ENCODE measurements around the gene ELFN2.

ELFN2 gene

DNA sequence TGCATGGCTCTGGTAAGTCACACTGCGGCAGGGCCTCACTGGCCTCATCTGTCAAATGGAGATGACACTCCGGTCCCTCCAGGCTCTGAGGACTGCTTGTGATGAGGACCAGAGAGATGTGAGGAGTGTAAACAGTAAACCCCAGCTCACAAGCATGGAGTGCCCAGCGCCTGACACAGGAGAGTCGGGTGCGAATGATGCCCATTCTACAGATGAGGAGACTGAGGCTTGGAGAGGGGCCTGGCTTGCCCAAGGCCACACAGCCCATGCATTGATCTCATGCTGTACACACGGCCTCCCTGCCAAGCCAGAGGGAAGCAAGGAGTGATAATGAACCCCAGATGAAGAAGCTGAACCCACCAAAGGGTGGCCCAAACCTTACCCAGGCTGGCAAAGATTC, 37.2 kb downstream of the ELFN2 start:
- no peak for DNase-seq (ENCODE audit: extremely low read depth in 1 of 2, low read depth in 1 of 2)

DNA sequence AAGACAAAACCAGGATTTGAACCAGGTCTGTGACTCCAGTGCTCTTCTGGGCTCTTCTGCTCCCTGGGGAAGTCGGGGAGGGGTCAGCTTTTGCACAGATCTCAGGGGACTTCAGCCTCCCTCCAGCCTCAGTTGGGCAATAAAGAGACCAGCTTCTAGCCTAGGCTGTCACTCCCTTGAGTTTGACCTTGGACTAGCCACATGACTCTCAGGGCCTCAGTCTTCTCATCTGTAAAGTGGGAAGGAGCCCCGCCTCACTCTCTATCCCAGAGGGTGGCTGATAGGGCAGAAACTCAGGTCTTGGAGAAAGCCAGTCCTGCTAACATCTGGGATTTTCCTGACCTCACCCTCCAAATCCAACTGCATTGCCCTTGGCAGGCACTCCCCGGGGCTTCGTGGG, 38.7 kb downstream of the ELFN2 start:
- no peak for DNase-seq (ENCODE audit: extremely low read depth in 1 of 2, low read depth in 1 of 2)

DNA sequence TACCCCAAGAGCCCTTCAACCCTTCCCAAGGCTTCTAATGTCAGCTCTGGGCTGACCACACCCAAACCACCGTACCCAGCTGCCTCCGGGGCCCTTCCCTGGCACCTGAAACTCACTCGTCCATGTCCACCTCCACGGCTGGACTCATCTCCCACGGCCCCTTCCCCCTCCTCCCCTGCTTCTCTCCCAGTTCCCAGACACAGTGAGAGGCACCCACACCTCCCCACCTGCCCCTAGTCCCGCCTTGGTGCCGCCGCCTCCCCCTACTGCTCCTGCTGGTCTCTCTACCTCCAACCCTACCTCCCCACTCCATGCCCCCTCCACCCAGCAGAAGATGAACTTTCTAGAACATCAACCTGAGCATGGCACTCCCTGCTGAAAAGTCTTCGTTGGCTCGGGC, 39.5 kb downstream of the ELFN2 start:
- DNase-seq (ENCODE audit: extremely low read depth in 1 of 2, low read depth in 1 of 2) = no peak

DNA sequence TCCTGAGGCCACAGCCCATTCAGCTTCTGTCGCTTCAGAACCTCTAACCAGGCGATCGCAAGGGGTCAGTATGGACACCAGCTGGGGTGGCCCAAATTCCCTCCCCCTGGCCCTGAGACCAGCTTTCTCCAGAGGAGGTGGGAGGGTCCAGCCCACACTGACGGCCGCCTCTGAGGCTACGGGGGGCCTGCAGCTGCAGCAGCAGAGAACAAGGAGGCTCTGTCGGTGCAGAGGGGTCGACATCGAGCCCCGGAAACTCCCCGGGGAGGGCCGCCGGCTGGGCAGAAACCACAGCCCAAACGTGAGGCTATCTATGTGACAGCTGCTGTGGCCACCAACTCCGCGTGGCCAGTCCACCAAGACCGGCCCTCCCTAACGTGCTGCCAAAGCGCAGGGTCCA, 40.8 kb downstream of the ELFN2 start:
- no peak for DNase-seq (ENCODE audit: extremely low read depth in 1 of 2, low read depth in 1 of 2)

DNA sequence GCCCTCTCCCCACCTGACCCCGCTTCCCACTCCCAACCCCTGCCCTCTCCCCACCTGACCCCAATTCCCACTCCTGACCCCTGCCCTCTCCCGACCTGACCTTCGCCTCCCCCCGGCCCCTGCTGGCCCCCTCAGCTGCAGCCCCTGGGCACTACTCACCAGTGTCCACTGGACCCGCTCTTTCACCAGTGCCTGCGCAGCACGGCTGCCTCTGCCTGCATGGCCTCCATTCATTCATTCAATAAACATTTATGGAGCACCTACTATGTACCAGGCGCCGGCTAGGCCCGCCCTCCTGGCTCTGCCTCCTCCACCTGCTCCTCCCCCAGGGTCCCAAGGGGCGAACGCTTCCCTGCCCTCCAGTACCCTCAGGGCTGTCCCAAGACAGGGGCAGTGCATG, 42.6 kb downstream of the ELFN2 start:
- DNase-seq (ENCODE audit: extremely low read depth in 1 of 2, low read depth in 1 of 2) = no peak

DNA sequence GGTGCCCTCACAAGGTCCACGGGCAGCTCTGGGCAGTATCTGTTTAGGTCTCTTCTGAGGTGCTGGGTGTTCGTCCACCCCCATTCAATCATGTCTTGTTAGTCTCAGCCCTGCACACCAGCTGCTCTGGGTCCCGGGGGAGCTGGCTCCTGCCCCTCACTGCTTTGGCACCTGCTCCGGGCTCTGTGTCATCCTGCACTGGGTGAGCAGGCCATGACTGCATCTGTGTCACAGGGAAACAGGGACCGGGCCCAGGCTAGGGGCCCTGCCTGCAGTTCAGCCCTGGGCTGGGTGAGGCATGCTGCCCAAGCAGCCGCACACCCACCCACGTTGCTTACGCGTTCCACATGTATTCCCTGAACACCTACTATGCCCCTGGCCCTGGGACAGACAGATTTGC, 43.9 kb downstream of the ELFN2 start:
- DNase-seq (ENCODE audit: extremely low read depth in 1 of 2, low read depth in 1 of 2) = no peak

DNA sequence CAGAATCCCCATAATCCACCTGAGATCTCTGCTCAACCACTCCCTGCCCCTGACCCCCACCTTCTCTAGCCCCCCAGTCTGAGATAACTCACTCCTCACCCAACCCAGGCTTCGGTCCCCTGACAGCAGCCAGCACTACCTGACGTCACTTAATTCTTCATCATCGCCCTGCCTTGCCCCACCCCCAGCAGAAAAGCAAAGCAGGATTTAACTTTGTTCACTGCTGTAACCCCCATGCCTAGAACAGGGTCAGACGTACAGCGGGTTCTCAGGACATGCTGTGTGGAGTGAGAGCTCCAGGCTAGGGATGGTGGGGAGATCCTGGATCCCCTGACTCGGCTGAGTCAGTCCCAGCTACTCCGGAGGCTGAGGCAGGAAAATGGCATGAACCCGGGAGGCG, 45.8 kb downstream of the ELFN2 start:
- no peak for DNase-seq (ENCODE audit: extremely low read depth in 1 of 2, low read depth in 1 of 2)

DNA sequence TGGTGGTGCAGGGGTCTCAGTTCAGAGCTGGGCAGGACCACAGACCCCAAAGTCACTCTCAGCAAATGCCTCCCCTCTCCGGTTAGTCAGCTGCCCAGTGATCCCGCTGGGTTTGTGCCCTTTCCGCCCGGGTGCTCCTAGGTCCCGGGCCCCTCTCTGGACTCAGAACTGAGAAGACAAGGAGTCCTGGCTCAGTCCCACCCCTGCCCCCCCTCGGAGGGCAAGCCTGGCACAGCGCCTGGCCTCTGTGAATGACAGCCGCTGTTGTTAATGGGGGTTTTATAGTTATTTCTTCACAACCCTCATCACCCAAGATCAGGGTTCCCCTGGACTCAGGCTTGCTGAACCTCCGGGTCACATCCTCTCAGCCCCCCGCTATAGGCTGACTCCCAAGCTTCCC, 47.6 kb downstream of the ELFN2 start:
- DNase-seq (ENCODE audit: extremely low read depth in 1 of 2, low read depth in 1 of 2) = no peak

DNA sequence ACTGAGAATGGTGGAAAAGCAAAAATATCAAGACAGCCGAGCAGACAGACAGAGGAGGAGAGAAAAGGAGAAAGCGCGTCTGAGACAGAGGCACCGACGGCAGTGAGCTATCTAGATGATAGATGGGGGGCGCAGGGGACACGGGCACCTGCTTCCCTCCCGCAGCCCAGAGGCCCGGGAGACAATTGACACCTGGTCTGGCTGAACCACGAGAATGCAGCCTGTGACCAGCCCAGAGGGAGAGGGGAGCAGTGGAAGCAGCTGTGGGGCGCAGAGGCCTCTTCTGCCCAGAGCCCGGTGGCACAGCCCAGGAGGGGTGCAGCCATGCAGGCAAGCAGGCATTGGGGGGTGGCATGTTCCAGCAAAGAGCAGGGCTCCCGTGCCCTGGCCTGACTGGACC, 48.2 kb downstream of the ELFN2 start:
- DNase-seq (ENCODE audit: extremely low read depth in 1 of 2, low read depth in 1 of 2) = no peak

DNA sequence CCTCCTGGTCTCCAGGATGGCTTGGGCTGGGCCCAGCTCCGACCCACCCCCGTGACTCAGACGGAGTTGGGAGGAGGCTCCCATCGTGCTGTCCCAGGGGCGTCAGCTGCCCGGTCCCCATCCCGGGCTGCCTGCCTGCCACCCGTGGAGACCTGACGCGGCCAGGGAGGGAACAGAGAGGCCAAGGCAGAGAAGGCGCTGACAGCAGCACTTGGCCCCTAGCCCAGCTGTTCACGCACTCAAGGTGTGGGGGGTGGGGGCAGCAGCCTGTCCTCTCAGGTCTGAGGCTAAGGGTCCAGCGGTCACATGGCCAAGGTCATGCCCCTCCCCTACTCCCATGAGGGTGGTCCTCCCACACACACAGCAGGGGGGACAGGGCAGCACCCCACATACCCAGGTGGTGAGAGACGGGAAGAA, 48.6 kb downstream of the ELFN2 start:
- DNase-seq (ENCODE audit: extremely low read depth in 1 of 2, low read depth in 1 of 2) = no peak

DNA sequence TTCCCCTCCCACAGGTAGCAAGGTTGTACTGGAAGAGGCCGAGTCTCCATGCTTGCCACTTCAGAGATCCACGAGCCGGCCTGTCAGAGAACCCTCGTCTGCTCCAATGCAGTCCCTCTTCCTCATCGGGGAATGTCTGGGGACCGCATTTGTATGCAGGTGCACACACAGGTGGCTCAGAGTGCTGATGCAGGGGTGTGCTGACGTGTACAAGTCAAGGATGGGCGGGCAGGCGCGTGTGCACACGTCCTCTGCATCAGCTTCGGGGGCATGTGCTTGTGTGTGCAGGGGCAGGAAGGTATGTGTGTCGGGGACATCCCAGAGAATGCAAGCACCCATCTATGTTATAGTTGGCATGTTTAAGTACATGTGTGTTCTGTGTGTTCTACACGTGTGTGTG, 49.4 kb downstream of the ELFN2 start:
- no peak for DNase-seq (ENCODE audit: extremely low read depth in 1 of 2, low read depth in 1 of 2)

DNA sequence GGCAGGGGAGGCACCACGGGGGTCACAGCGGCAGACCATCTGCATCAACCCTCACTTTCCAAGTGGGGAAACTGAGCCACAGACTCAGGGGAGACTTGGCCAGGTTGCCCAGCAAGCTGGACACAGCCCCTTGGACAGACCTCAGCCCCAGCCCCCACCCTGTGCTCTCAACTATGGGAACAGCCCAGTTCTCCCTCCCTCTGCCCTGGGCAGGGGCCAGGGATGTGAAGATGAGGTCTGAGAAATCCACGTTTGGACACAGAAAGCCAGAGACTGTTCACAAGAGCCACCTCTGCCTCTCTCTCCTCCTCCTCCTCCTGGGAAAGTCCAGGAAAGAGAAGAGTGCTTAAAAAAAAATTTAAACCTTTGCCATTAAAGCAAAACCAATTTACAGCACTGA, 50.1 kb downstream of the ELFN2 start:
- no peak for DNase-seq (ENCODE audit: extremely low read depth in 1 of 2, low read depth in 1 of 2)

DNA sequence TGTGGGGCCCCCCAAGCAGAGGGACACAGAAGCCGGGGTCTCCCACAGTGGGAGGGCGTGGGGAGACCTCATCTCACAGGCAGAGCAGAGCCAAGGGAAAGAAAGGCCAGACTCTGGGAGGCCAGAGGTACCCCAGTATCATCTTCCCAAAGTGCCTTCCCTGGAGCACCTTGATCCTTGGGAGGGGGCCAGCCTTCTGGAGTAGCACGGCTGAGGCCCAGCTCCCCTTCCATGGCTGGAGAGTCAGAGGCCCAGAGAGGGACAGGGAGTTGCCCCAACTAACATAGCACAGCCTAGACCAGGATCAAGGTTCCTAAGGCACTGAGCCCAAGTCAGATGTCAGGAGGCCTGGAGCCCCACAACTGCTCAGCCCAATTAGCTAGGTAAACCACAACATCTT, 50.6 kb downstream of the ELFN2 start:
- DNase-seq (ENCODE audit: extremely low read depth in 1 of 2, low read depth in 1 of 2) = no peak

DNA sequence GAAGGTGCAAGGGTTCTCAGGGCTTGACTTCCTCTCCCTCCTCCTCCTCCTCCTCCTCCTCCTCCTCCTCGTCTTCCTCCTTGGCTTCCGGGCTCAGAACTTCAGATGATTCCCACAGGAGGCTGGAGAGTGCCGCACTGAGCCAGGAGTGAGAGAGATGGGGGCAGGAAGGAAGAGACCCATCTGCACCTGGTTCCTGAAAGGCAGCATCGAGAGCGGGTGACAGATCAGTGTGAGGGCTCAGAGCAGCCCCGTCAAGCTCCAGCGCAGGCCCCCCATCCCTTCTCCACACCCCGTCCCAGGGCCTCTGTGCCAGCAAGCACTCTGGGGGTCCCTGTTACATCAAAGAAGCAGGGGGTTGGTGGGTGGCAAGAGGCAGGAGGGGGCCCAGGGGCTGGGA, 51.5 kb downstream of the ELFN2 start:
- no peak for DNase-seq (ENCODE audit: extremely low read depth in 1 of 2, low read depth in 1 of 2)

DNA sequence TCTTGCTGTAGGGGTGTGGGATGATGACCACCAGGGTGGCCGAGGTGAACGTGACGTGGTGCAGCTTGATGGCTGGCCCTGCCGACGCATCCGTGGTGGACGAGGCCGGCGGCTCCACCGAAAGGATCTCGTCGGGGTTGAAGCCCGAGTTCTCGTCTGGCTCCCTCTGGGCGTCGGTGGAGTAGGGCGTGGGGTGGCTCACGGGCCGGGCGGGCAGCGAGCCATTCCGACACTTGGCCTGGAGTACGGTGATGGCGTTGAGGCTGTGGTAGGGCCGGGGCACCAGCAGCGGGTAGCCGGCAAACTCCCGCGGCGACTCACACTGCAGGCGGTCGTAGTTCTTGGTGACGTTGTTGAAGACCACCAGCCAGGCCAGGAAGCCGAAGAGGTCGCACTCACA, 52.7 kb downstream of the ELFN2 start:
- no peak for DNase-seq (ENCODE audit: extremely low read depth in 1 of 2, low read depth in 1 of 2)

DNA sequence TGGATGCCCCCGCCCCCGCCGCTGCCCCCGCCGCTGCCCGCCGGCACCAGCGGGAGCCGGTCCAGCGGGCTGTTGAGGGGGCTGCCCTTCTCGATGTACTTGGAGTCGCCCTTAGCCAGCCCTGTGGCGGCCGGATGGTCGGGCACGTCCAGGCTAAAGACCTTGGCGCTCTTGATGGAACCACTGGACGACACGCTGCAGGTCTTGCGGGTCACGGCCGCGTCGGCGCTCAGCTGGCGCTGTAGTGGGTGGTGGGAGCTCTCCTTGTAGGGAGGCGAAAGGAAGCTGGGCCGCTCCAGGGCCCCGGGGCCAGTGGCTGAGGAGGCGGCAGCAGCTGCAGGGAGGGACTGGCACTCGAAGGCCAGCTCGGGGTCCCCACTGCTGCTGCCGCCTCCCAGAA, 53.8 kb downstream of the ELFN2 start:
- no peak for DNase-seq (ENCODE audit: extremely low read depth in 1 of 2, low read depth in 1 of 2)

DNA sequence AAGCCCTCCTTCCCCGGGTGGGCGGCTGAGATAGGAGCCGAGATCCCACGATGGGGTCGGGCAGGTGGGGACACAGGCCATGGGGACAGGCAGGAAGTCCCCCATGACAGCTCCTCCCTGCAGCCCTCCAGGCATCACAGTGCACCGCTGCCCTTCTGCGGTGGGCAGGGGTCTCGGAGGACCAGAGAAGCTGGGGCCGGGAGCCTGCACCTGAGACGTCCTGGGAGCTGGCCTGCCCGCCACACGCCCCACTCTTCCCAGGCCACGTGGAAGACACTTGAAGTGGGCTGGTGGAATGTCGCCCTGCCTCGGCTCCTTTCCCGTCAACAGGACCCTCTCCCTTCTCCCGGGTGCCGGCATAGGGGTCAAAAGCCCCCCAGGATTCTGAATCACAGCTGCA, 55.4 kb downstream of the ELFN2 start:
- no peak for DNase-seq (ENCODE audit: extremely low read depth in 1 of 2, low read depth in 1 of 2)

DNA sequence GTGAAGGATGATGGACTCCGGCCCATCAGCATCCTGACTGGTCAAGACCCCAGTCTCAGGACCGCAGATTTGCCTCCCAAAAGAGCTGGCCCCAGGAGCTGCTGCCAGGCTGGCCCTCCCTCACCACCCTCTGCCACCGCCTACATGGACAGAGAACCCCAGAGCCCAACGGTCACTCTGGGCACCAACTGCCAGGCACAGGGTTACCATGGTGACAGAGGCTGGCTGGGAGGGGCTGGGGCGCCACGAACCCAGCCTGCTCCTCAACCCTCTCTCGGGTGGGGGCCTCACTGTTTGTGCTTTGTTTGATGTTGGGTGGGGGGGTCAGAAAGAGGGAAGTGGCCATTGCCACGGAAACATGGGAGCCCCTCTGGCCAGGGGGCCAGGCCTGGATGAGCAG, 55.8 kb downstream of the ELFN2 start:
- no peak for DNase-seq (ENCODE audit: extremely low read depth in 1 of 2, low read depth in 1 of 2)

DNA sequence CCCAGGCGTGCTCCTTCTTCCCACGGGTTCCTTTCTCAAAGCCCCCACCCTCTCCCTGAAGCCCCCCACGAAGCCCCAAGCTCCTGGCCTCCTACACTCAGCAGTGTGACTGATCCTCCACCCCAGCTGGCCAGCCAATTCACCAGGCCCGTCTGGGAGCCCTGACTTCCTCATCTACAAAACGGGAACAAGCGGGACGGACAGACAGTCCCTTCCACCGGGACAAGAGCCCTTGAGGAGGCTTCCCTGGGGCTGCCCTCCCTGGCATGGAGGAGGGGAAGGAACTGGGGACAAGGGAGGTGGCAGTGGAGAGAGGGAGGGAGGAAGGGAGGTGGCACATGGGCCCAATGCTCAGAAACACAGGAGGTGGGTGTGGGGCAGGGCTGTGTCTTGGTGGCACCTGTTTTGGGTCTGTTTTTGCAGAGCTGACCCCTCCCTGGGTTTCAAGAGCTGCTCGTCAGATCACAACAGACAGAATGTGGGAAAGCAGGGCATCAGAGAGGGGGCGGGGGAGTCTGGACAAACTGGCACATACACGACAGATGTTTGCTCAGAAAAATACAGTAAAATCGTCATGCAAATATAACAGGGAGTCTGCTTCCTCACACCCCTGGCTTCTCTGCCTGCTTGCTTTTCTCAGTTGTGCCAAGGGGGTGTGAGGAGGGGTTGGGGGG, 56.8 kb downstream of the ELFN2 start:
- no peak for DNase-seq (ENCODE audit: extremely low read depth in 1 of 2, low read depth in 1 of 2)

DNA sequence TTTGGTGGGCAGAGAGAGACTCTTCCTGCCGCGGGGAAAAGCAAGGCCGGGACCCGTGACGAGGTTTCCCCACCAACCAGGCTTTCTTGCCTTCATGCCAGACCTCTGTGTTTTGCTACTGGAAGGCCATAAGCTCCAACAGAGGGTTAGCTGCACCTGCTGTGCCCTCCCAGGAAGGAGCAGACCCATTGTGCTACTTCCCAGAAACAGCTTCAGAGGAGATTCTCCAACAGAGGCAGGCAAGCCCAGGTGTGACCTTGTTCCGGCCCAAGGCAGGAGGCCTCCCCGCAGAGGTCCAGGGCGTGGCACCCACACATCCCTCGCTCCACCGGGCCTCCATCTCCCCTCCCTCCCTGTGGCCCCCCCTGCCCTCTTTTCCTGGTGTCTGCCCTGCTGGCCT, 57.8 kb downstream of the ELFN2 start:
- DNase-seq (ENCODE audit: extremely low read depth in 1 of 2, low read depth in 1 of 2) = no peak

DNA sequence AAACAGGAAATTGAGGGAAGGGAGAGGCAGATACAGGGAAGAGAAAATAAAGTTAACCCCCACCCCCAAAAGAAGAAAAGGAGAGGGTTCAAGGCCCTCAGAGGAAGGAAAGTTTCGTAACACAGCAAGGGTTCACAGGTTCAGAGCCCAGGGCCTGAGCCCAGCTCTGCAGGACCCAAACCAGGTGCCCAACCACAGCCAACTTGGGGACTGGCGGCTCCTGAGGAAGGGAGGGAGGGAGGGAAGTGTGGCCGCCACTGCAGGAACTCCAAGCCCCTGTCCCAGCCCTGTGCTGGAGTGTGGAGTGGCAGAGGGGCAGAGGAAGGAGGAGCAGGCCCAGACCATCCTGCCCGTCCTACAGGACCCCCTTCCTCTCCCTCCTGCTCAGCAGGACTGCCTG, 59.2 kb downstream of the ELFN2 start:
- DNase-seq (ENCODE audit: extremely low read depth in 1 of 2, low read depth in 1 of 2) = no peak

DNA sequence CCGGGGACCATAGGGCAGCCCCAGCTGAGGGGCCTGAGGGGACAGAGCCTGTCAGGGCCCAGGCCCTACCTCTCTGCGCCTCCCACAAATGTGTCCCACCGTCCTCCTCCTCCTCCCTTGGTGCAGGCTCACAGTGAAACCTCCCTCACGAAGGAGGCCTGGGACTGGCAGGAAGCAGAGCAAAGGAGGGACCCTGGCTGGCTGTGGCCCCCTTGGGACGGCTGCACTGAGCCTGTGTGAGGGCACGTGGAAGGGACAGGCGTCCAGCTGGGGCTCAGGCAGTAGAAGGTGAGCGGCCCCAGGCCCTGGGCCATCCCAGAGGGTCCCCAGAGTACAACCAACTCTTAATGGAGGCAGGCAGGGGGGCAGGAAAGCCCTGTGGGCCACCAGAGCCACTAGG, 60.7 kb downstream of the ELFN2 start:
- DNase-seq (ENCODE audit: extremely low read depth in 1 of 2, low read depth in 1 of 2) = no peak

DNA sequence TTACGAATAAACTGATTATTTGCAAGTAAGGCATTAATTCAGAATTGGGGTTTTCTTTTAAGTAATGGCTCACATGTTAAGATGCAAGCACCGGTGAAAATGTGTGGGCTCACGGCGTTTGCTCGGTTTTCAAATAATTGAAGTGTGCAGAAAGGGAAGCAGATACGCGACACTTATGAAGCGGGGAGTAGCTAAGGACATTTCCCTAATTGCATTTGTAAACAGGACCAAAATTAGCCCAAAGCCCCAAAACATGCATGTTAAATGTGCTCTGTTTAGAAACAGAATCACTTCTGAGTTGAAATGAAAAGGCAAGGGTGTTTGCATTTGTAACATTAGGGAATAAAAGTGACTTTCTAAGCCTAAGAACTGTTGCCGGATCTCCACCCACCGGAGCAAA, 61.3 kb downstream of the ELFN2 start:
- no peak for DNase-seq (ENCODE audit: extremely low read depth in 1 of 2, low read depth in 1 of 2)
